SU-DHL-6 (cell line): ENCODE data around the gene TRIM3.

Source experiments
- H2AFZ ChIP-seq: fragments of 200-600 bp; sonication (generic); 2 replicates; pipeline ENCODE4 v1.6.1; 2014; ENCODE audit warnings: low read depth, mild to moderate bottlenecking, moderate library complexity, mixed read lengths, antibody characterized with exemption, low read length; ENCODE audit not compliant: severe bottlenecking
- H3F3A ChIP-seq: fragments of 200-600 bp; shearing (Covaris generic); 2 replicates; pipeline ENCODE4 v1.6.0; 2016; ENCODE audit warnings: antibody characterized with exemption, mild to moderate bottlenecking; ENCODE audit not compliant: insufficient read depth
- H3K27ac ChIP-seq: fragments of 200-600 bp; sonication (generic); 2 replicates; pipeline ENCODE4 v1.5.1; 2016; ENCODE audit warnings: low read depth, mild to moderate bottlenecking, low read length, moderate library complexity, mixed read lengths
- H3K27me3 ChIP-seq: fragments of 200-600 bp; sonication (generic), shearing (Covaris generic); 2 replicates; pipeline ENCODE4 v1.6.0; 2014; ENCODE audit warnings: mild to moderate bottlenecking, low read length
- H3K36me3 ChIP-seq: fragments of 200-600 bp; sonication (generic); 2 replicates; pipeline ENCODE4 v1.6.1; 2014; ENCODE audit warnings: mild to moderate bottlenecking, low read length, mixed read lengths
- H3K4me2 ChIP-seq: fragments of 300-600, 200-600 bp; shearing (Covaris generic), sonication (generic); 2 replicates; pipeline ENCODE4 v1.6.0; 2014; ENCODE audit warnings: low read length, low read depth, mild to moderate bottlenecking; ENCODE audit not compliant: poor library complexity, severe bottlenecking
- H3K4me3 ChIP-seq: fragments of 200-600 bp; sonication (generic); 2 replicates; pipeline ENCODE4 v1.5.1; 2014; ENCODE audit warnings: antibody characterized with exemption, low read length, mild to moderate bottlenecking, mixed read lengths; ENCODE audit not compliant: insufficient read depth, poor library complexity, severe bottlenecking
- H3K79me2 ChIP-seq: fragments of 200-600 bp; sonication (generic); 2 replicates; pipeline ENCODE4 v1.6.1; 2014; ENCODE audit warnings: mild to moderate bottlenecking, low read length, moderate library complexity; ENCODE audit not compliant: insufficient read depth
- H3K9ac ChIP-seq: fragments of 200-600 bp; sonication (generic); 2 replicates; pipeline ENCODE4 v1.7.0; 2014; ENCODE audit warnings: mild to moderate bottlenecking, low read length
- H3K9me2 ChIP-seq: fragments of 200-600 bp; sonication (generic); replicated peaks from 2 replicates; pipeline ENCODE4 v1.6.1; 2014; ENCODE audit warnings: low read length; ENCODE audit not compliant: insufficient read depth
- H3K9me3 ChIP-seq: fragments of 200-600 bp; sonication (generic); 2 replicates; pipeline ENCODE4 v1.6.1; 2014; ENCODE audit warnings: low read length, mixed read lengths; ENCODE audit not compliant: insufficient read depth
- H4K20me1 ChIP-seq: fragments of 200-600 bp; sonication (generic); 2 replicates; pipeline ENCODE4 v1.6.1; 2014; ENCODE audit warnings: low read depth, mild to moderate bottlenecking, antibody characterized with exemption, low read length, moderate library complexity, mixed read lengths
- EZH2phosphoT487 ChIP-seq: fragments of 200-600 bp; sonication (generic), shearing (Covaris generic); conservative IDR thresholded peaks from 2 replicates; pipeline ENCODE4 v1.6.1; 2018; ENCODE audit warnings: mild to moderate bottlenecking, antibody characterized with exemption, low read length, moderate library complexity, mixed read lengths
- TF ChIP-seq, protein P1 (sequence below): fragments of 200-600 bp; sonication (generic); IDR thresholded peaks from one replicate; pipeline ENCODE4 v1.5.1; 2017; ENCODE audit warnings: antibody characterized with exemption, mild to moderate bottlenecking, low read length, moderate library complexity; ENCODE audit not compliant: insufficient read depth, poor library complexity, severe bottlenecking

The TRIM3 gene

DNA sequence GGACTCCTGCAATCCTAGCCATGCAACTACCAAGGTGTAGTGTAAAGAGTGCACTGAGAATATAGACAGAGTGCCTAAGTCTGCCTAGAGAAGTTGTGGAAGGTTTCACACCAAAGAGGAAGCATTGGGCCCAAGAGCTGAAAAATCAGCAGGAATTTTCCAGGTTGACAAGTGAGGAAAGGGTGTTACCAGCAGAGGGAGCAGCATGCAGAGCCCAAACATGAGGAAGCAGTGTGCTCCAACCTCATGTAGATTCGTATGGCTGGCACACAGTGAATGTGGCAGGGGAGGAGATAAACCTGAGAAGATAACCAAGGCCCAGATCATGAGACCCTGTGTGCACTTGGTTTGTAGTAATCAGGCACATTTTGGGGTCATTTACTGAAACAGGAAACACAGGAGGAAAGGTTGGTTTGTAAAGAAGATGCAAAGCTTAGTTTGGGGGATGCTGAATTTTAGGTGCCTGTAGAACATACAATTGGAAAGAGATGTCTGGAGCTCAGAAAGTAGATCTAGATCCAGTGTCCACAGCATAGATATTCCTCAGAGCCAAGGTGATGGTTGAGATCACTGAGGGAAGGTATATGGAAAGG lies 34.7 kb downstream of the TRIM3 start:
- H2AFZ ChIP-seq, result no peak overlapping the region

DNA sequence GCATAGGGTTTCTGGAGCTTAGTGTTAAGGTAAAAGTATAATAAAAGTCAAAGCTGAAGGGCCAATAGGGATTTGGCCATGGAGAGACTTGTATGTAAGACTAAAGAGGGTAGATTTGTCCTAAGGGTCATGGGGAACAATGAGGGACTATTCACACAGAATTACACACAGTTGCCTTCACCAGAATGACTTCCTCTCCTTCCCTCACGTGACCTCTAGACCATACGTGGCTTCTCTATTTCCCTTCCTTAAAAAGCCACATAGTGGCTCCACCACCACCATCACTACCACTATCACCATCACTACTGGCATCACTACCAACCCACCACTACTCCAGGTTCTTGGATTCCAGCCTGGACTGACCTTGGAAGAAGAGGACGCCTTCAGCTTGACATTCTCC lies 35.7 kb downstream of the TRIM3 start:
- Histone ChIP-seq H3K79me2 (no peaks in the 10 kb centered on the region), H3K4me2 (no peak overlapping the region), H3K27me3 (no peaks in the 10 kb centered on the region), H3K9me2 (no peaks in the 10 kb centered on the region), H3K9me3 (no peaks in the 10 kb centered on the region), H3F3A (peaks cover 6% of the 10 kb centered on the region; the same call in 1 of the 2 replicates), H3K27ac (no peak overlapping the region), H3K4me3 (no peak overlapping the region), H4K20me1 (no peaks in the 10 kb centered on the region), H2AFZ (no peak overlapping the region), H3K36me3 (no peaks in the 10 kb centered on the region), H3K9ac (no peak overlapping the region)
- TF ChIP-seq, protein P1, sequence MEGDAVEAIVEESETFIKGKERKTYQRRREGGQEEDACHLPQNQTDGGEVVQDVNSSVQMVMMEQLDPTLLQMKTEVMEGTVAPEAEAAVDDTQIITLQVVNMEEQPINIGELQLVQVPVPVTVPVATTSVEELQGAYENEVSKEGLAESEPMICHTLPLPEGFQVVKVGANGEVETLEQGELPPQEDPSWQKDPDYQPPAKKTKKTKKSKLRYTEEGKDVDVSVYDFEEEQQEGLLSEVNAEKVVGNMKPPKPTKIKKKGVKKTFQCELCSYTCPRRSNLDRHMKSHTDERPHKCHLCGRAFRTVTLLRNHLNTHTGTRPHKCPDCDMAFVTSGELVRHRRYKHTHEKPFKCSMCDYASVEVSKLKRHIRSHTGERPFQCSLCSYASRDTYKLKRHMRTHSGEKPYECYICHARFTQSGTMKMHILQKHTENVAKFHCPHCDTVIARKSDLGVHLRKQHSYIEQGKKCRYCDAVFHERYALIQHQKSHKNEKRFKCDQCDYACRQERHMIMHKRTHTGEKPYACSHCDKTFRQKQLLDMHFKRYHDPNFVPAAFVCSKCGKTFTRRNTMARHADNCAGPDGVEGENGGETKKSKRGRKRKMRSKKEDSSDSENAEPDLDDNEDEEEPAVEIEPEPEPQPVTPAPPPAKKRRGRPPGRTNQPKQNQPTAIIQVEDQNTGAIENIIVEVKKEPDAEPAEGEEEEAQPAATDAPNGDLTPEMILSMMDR, result no peak
- TF ChIP-seq EZH2phosphoT487, result no peak

More for the DNA sequence above, 34.7 kb downstream of the TRIM3 start:
- no peak overlapping the region for H3K9ac ChIP-seq
- no peak overlapping the region for H3K4me2 ChIP-seq
- no peaks in the 10 kb centered on the region for H3K9me2 ChIP-seq
- H3F3A ChIP-seq, result peaks cover under 1% of the 10 kb centered on the region; the same call in 1 of the 2 replicates
- H3K27ac ChIP-seq, result no peak overlapping the region
- H3K79me2 ChIP-seq, result no peaks in the 10 kb centered on the region
- no peak overlapping the region for H3K4me3 ChIP-seq
- no peaks in the 10 kb centered on the region for H4K20me1 ChIP-seq
- no peak for TF ChIP-seq EZH2phosphoT487
- TF ChIP-seq, protein P1, result peak; percentile 60
- no peaks in the 10 kb centered on the region for H3K27me3 ChIP-seq
- H3K9me3 ChIP-seq, result no peaks in the 10 kb centered on the region
- H3K36me3 ChIP-seq, result no peaks in the 10 kb centered on the region

DNA sequence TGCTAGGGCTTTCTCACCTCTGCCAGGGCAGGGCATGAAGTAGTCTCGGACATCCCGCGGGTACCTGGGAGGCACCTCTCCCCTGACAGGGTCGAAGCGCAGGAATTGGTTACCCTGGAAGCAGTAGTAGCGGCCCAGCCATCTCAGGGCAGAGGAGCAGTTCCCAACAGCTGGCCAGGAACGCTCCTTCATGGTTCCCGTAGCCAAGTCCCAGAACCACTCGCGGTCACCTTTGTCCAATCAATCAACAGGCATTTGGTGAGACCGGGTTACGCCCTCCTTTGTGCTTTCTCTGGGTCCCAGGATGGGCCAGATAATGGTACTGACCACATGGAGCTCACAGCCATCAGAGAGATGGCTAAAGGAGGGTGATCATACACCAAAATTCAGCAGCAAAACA lies 36.3 kb downstream of the TRIM3 start:
- Histone ChIP-seq H2AFZ (no peak overlapping the region), H4K20me1 (no peaks in the 10 kb centered on the region), H3K27me3 (no peaks in the 10 kb centered on the region), H3K4me3 (no peak overlapping the region), H3F3A (peaks cover 6% of the 10 kb centered on the region; the same call in 1 of the 2 replicates), H3K4me2 (no peak overlapping the region), H3K9ac (no peak overlapping the region), H3K36me3 (no peaks in the 10 kb centered on the region), H3K9me3 (no peaks in the 10 kb centered on the region), H3K9me2 (no peaks in the 10 kb centered on the region), H3K27ac (no peak overlapping the region), H3K79me2 (no peaks in the 10 kb centered on the region)
- TF ChIP-seq, protein P1, result no peak
- TF ChIP-seq EZH2phosphoT487, result no peak
